NCI-H2107 (cell line): Measurements from ENCODE around the gene MGST2.

Experiments used
- DNase-seq: peaks from one replicate; lab custom pipeline; 2025; lab: John Stamatoyannopoulos, UW

Gene MGST2

GRCh38 chr4:139740121-139740520, 74.5 kb downstream of the MGST2 start:
- DNase-seq, result no peak

DNA sequence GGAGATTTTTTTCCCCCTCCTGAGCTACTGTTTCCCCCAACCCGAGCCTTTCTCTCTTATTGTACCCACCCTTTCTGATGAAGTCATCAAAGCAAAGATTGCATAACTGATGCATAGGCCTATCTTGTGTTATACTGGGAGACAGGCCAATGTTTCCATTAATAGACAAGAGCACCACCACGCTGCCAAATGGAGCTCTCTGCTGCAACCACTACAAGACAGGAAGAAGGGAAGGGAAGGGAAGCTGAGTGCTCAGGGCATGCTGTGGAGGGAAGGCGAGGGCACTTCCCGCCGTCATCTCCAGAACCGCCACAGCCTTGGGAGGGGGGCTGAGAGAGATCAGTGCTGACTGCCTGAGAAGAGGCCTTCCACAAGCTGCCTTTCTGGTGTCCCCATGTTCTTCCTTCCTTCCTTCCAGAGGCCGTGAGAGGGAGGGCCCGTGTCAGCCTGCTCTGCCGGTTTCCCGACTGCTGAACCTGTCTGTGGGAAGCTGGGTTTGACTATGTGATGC, 75.0 kb downstream of the MGST2 start:
- peak; percentile 43 for DNase-seq

DNA sequence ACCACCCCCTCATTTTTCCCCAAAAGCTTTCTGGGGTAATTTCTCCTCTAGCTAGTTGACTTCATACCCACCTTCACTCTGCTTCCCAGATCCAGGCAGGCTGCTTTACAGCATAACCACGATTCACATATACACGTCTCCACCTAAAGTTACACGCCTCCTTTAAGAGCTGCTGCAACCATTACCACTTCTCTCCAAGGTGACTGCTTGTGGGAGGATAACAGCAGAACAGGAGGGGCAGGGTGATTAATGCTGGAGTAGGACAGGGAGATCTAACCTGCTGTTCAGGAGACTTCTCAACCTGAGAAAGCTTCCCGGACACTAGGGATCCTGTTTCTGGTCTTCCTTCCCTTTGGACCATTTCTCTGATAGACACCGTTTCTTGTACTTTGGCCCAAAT, 77.4 kb downstream of the MGST2 start:
- no peak for DNase-seq

DNA sequence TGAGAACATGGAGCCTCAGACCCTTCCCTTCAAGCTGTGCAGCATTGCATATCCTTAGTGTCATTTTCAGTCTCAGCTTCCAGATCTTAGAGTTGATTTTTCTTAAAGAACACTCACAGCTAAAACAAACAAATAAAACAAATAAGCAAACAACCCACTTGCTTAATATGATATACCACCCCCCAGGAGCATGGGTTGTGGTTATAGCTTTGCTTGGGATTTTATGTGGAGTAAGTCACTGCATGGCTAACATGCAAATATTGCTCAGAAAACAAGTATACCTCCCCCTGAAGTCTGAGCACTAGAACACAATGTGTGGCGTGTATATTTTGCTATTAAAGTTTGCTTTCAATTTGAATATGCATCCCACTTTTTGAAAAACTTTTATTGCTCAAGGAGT, 78.6 kb downstream of the MGST2 start:
- no peak for DNase-seq

GRCh38 chr4:139745111-139745639, 79.6 kb downstream of the MGST2 start:
- DNase-seq, result no peak

DNA sequence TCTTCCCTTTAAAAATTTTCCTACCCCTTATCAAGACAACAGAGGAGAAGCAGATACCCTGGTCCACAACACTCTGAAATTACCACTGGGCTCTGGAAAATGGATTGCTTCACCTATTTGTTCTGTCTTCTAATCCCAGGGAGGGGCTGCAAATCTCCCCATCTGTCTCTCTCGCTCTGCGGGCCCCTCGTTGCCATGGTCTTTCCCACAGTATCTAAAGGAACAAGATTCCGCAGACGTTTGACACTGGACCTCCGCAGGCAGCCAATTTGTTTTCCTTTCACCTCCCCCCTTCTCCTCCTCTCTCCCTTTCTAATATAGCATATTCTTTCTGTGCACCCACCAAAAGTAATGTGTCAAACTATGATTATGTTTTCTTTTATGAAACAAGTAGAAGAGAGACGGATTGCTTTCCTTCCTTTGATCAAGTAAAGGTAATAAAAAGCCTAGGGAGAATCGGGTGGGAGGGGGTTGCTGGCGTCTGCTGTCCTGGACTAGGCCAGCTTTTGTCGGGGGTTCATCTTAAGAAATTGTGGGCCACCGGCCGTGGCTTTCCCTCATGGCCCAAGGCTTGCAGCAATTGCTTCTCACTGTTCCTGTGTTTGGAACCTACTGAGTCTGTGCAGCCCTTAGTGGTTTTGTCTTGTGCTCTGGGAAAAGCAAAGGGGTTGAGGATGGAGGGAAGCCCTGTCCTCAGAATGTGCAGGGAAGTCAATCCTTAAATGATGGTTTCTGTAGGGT, 81.0 kb downstream of the MGST2 start:
- no peak for DNase-seq

DNA sequence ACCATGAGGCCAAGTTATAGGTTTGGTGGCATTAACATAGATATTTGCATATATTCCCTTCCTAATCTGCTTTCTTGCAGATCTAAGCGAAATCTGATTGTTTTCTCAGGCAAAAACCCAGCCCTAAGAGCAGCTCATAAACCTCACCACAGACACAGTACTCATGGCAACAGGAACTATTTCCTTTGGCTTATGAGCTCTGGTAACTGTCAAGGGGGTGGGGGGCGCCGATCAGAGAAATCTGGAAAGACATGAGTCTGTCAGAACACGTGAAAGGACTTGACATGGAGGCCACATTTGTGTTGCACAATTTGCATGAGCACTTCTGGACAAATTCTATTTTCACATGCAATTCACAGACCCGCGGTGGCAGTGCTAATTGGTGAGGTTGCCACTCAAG, 83.7 kb downstream of the MGST2 start:
- DNase-seq, result no peak

- no peak for DNase-seq
Observed at GRCh38 chr4:139749835-139750498, 84.3 kb downstream of the MGST2 start.

GRCh38 chr4:139753686-139754085, 88.1 kb downstream of the MGST2 start:
- DNase-seq, result no peak
